Stomach (tissue), 19 donors: ENCODE results near the gene G6PD. TPM values are rescaled to one million over a fixed set of nuclear protein-coding genes. Genes with fewer than 3 reads are reported as not detected.

ENCODE experiments used
- DNase-seq, 2 donors: peaks; one replicate each; pipeline versions ENCODE4 v3.0.0 to v3.0.0-alpha.2; 2013 to 2019
- H3K27ac ChIP-seq, 5 donors: fragments of 200-600 bp in 4 of 5; sonication (generic) in 4 of 5; one replicate each; pipeline ENCODE4 v1.5.1; 2013 to 2019; ENCODE audit warnings: mild to moderate bottlenecking in 1 of 5, moderate library complexity in 1 of 5
- H3K27me3 ChIP-seq, 3 donors: fragments of 200-600 bp; sonication (generic); one replicate each; pipeline ENCODE4 v1.5.1; 2017 to 2019; ENCODE audit warnings: mixed run types in 1 of 3
- H3K36me3 ChIP-seq, 4 donors: fragments of 200-600 bp; sonication (generic); 1 replicate in 3 of 4; 2 replicates in 1 of 4; pipeline ENCODE4 v1.5.1; 2016 to 2019
- H3K4me1 ChIP-seq, 4 donors: fragments of 200-600 bp; sonication (generic); one replicate each; pipeline ENCODE4 v1.5.1; 2016 to 2019
- H3K4me3 ChIP-seq, 4 donors: fragments of 200-600 bp; sonication (generic) in 3 of 4; one replicate each; pipeline ENCODE4 v1.5.1; 2016 to 2019; ENCODE audit warnings: mild to moderate bottlenecking in 1 of 4
- H3K9me3 ChIP-seq, 4 donors: fragments of 200-600 bp; sonication (generic); one replicate each; pipeline ENCODE4 v1.5.1; 2016 to 2019
- EP300 ChIP-seq: sonication (generic); formaldehyde crosslinking; IDR thresholded peaks from one replicate; pipeline ENCODE4 v1.6.1; 2017; ENCODE audit warnings: antibody characterized with exemption
- POLR2A ChIP-seq, 4 donors: fragments of 450-650 bp; IDR thresholded peaks; one replicate each; pipeline ENCODE4 v1.6.1; 2016; ENCODE audit warnings: antibody characterized with exemption in 4 of 4, control low read depth in 2 of 4, mild to moderate bottlenecking in 1 of 4, moderate library complexity in 1 of 4
- POLR2AphosphoS5 ChIP-seq, 3 donors: sonication (generic); formaldehyde crosslinking; IDR thresholded peaks; one replicate each; pipeline ENCODE4 v1.6.1; 2016; ENCODE audit warnings: antibody characterized with exemption in 3 of 3
- WGBS, 5 donors: extraction: QIAGEN DNeasy Blood & Tissue Kit in 3 of 5; methylation state at CpG; one replicate each; pipeline versions ENCODE4 v1.1.5 to v1.1.7; 2013 to 2018; 5-methylcytosine and 5-hydroxymethylcytosine counted together
- intact Hi-C: fragments of 100-400 bp; cut with DNase I; formaldehyde crosslinking; loops from one replicate; pipeline ENCODE4 v1.15.1; 2023; ENCODE audit warnings: low total_unique reads
- long read RNA-seq, 10 donors: transcript quantifications; one replicate each; lab custom pipeline, GENCODE V29; 2026
- polyA plus RNA-seq, 3 donors: library from polyadenylated mRNA; stranded (reverse); fragments of 200-250 nt; gene quantifications; one replicate each; pipeline ENCODE4 v1.2.3, GENCODE V29; 2013
- total RNA-seq, 5 donors: library from RNA; depleted of rRNA; stranded (reverse); fragments of >200 nt; gene quantifications; one replicate each; pipeline versions ENCODE4 v1.1.0 to v1.2.3, GENCODE V29; 2014 to 2016
- TF ChIP-seq, protein P1 (sequence below), 7 experiments: fragments of 450-650 bp in 4 of 7; fragments of 200-600 bp in 3 of 7; sonication (generic) in 3 of 7; IDR thresholded peaks; one replicate each; pipeline ENCODE4 v1.5.1; 2016 to 2019; ENCODE audit warnings: antibody characterized with exemption in 7 of 7, control low read depth in 2 of 7, mild to moderate bottlenecking in 1 of 7
- donor health status: healthy with polysubstance abuse.
- donor health status: Bipolar disorder and iron deficiency.
- donor health status: healthy.

The G6PD gene
- total RNA-seq (10 to 100 TPM; 10.3 to 41.7 (median 30.3) TPM), polyA plus RNA-seq (10 to 100 TPM; 15.6 to 22.7 (median 19.1) TPM)
- long read RNA-seq, donor 1 = 0 reads
- long read RNA-seq, donor 2, transcript G6PD-211 (13 exons, 2,632 nt) = major isoform, 6 of 14 reads
- long read RNA-seq, donor 2, partial matches to known transcripts = 0 of 14 reads
- long read RNA-seq, donor 2, other reads (novel, unspliced or antisense) = 7 of 14 reads
- long read RNA-seq, donor 3, partial matches to known transcripts = 0 of 3 reads
- long read RNA-seq, donor 3, other reads (novel, unspliced or antisense) = 0 of 3 reads
- long read RNA-seq, donor 4 = 0 reads
- long read RNA-seq, donor 5, partial matches to known transcripts = 0 of 2 reads
- long read RNA-seq, donor 5, other reads (novel, unspliced or antisense) = 0 of 2 reads
- long read RNA-seq, donor 6, transcript G6PD-211 (13 exons, 2,632 nt) = major isoform, 7 of 8 reads
- long read RNA-seq, donor 6, partial matches to known transcripts = 0 of 8 reads
- long read RNA-seq, donor 6, other reads (novel, unspliced or antisense) = 0 of 8 reads
- long read RNA-seq, donor 7, partial matches to known transcripts = 12 of 15 reads
- long read RNA-seq, donor 7, other reads (novel, unspliced or antisense) = 0 of 15 reads
- long read RNA-seq, donor 8, partial matches to known transcripts = 0 of 1 reads
- long read RNA-seq, donor 8, other reads (novel, unspliced or antisense) = 0 of 1 reads
- long read RNA-seq, donor 9 = 0 reads
- long read RNA-seq, donor 10, partial matches to known transcripts = 0 of 3 reads
- long read RNA-seq, donor 10, other reads (novel, unspliced or antisense) = 0 of 3 reads

DNA sequence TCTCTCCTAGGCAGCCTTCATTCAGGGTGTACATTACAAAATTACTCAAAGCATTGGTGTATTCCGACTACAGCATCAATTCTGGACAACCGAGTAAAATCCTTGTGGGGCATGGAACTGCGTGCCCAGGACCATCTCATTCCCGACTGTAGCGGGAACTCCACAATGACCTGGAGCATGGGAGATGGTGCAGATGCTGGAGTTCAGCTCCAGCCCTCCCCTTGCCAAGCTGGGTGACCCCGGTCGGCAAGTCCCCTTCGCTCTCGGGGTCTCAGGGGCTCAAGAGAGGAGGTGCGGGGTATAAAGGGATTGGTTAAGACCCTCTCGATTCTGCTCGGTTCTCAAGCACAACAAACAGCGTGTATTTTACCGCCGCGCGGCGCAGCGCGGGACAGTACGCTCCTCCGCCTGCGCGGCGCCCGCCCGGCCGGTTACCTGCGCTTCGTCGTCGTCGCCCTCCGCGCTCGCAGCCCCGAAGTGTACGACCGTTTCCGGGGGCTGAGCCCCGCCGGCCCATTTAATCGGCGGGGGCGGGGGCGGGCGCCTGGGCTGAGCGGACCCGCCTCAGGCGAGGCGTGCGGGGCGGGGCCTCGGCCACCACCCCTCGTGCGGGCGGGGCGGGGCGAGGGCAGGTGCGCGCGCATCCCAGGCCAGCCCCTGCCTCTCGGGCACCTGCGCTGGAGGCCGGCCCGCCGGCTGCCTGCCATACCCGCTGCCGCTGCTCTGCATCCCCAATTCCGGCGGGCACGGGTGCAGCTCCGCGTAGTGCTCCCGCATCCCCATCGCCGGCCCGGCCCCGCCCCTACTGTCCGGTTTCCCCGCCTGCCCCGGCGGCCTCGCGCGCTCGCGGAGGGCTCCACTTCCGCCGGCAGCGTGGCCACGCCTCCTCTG is at the start of gene G6PD:
Gene G6PD (minus strand): TSS at position 493 of the 891 bp plus-strand sequence. CDS start 691 bp downstream, outside the sequence.
- peak within 1 kb of the TSS; percentile 57 to 65 (median 64) for H3K4me3 ChIP-seq
- intact Hi-C loops = no loop called here
- DNase-seq = peak; percentile 80 to 92
- no peaks in the 10 kb centered on the region for H3K27me3 ChIP-seq
- WGBS, 5 donors = 0 to 60% (median 4%) methylated on average over 2 to 78 of the region's 92 CpGs
- H3K9me3 ChIP-seq = peaks cover 0 to 13% (median 0%) of the 10 kb centered on the region in 4 donors
- peaks cover 17 to 77% (median 48%) of the 10 kb centered on the region in 4 donors for H3K4me1 ChIP-seq
- peaks cover 0 to 3% (median under 1%) of the 10 kb centered on the region in 4 donors for H3K36me3 ChIP-seq
- peak within 1 kb of the TSS; percentile 86 to 94 (median 91) for H3K27ac ChIP-seq
- TF ChIP-seq, protein P1, sequence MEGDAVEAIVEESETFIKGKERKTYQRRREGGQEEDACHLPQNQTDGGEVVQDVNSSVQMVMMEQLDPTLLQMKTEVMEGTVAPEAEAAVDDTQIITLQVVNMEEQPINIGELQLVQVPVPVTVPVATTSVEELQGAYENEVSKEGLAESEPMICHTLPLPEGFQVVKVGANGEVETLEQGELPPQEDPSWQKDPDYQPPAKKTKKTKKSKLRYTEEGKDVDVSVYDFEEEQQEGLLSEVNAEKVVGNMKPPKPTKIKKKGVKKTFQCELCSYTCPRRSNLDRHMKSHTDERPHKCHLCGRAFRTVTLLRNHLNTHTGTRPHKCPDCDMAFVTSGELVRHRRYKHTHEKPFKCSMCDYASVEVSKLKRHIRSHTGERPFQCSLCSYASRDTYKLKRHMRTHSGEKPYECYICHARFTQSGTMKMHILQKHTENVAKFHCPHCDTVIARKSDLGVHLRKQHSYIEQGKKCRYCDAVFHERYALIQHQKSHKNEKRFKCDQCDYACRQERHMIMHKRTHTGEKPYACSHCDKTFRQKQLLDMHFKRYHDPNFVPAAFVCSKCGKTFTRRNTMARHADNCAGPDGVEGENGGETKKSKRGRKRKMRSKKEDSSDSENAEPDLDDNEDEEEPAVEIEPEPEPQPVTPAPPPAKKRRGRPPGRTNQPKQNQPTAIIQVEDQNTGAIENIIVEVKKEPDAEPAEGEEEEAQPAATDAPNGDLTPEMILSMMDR (IDR thresholded peaks at IDR 0.05) = no peak
- TF ChIP-seq POLR2A (IDR thresholded peaks at IDR 0.05) (no peak), POLR2AphosphoS5 (IDR thresholded peaks at IDR 0.05) (peak in 2 of 3 donors; percentile 5 to 41), EP300 (no peak)

DNA sequence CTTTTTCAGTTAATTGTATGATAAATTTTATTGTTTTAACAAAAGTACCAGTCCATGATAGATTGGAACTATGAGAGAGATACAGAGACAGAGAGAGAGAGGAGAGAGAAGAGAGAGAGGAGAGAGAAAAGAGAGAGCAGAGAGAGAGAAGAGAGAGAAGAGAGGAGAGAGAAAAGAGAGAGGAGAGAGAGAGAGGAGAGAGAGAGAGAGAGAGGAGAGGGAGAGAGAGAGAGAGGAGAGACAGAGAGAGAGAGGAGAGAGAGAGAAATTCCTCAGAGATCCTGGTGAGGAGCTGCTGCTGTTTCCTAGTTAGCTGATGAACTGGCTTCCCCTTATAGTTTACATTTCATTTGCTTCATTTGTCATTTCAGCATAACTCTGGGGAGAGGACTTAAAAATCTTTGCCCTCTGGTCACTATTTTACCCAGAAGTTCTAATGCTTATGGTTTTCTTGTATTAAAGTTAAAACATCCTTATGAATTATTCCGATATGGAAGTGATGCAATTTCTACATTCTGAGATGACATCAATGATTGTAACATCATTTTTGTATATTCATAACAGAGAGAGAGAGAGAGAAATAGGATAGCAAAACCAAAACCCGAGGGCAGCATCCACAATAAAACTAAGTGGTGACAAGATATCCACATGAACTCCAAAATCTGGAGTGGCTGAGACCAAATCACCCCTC is 49.1 kb upstream of the G6PD start:
- peaks cover 0 to 10% (median 0%) of the 10 kb centered on the region in 3 donors for H3K27me3 ChIP-seq
- WGBS, 5 donors = 47 to 72% (median 53%) methylated on average over 2 of the region's 2 CpGs
- no peak for DNase-seq
- no peaks in the 10 kb centered on the region for H3K36me3 ChIP-seq
- no peak overlapping the region for H3K4me3 ChIP-seq
- intact Hi-C loops = no loop called here
- no peak overlapping the region for H3K27ac ChIP-seq
- TF ChIP-seq EP300 (no peak), POLR2AphosphoS5 (IDR thresholded peaks at IDR 0.05) (no peak), POLR2A (IDR thresholded peaks at IDR 0.05) (no peak)
- TF ChIP-seq, protein P1 (IDR thresholded peaks at IDR 0.05) = no peak
- H3K9me3 ChIP-seq = peaks cover 0 to 36% (median 12%) of the 10 kb centered on the region in 4 donors
- no peaks in the 10 kb centered on the region for H3K4me1 ChIP-seq

DNA sequence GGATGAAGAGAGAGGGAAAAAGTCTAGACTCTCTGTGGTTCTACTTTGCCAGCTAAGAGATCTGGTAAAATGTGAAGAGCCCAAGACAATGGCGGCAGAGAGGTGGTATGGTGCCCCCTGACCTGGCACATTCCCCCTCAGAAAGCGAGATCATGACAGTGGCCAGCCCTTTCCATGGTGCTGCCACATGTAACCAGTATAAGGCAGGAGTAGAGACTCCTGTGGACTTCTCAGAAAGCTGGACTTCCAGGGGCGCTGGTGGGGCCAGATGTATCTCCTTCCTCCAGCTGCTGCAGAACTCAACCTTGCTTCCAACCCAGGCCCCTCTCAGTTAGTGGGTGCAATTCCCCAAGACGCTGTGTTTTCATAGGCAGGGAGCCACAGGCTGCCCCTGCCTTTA is 47.8 kb upstream of the G6PD start:
- no peak for TF ChIP-seq EP300
- TF ChIP-seq, protein P1 (IDR thresholded peaks at IDR 0.05) = no peak
- TF ChIP-seq POLR2AphosphoS5 (IDR thresholded peaks at IDR 0.05) = no peak
- no peak for TF ChIP-seq POLR2A (IDR thresholded peaks at IDR 0.05)
- peaks cover 0 to 36% (median 12%) of the 10 kb centered on the region in 4 donors for H3K9me3 ChIP-seq
- no peak for DNase-seq
- 61 to 92% (median 80%) methylated on average over 3 to 4 of the region's 4 CpGs for WGBS, 5 donors
- H3K27ac ChIP-seq = no peak overlapping the region
- no peak overlapping the region for H3K4me3 ChIP-seq
- no peaks in the 10 kb centered on the region for H3K36me3 ChIP-seq
- H3K4me1 ChIP-seq = no peaks in the 10 kb centered on the region
- intact Hi-C loops = no loop called here
- peaks cover 0 to 2% (median 0%) of the 10 kb centered on the region in 3 donors for H3K27me3 ChIP-seq
